Natural killer cell (primary cell): ENCODE data around the gene FRAS1. TPM values are rescaled to one million over a fixed set of nuclear protein-coding genes. Genes with fewer than 3 reads are reported as not detected.

Experiments used
- ATAC-seq, 3 donors: fragments of 150-1000 bp in 2 of 3; fragments of 200-7000 bp in 1 of 3; cut with Tn5 transposase; 1 replicate in 1 of 3; 2 replicates in 2 of 3; pipeline ENCODE4 v1.10.0; 2021; ENCODE audit warnings: mild to moderate bottlenecking in 2 of 3, moderate library complexity in 2 of 3
- DNase-seq, 2 donors: peaks; one replicate each; pipeline versions ENCODE4 v3.0.0 to v3.0.0-alpha.2; 2013 to 2021; ENCODE audit warnings: mixed read lengths in 1 of 2
- H3K27ac ChIP-seq: one replicate; pipeline ENCODE4 v1.5.1; 2013; ENCODE audit warnings: mild to moderate bottlenecking, low read length
- H3K27me3 ChIP-seq: one replicate; pipeline ENCODE4 v1.6.1; 2013; ENCODE audit warnings: low read length; ENCODE audit not compliant: control insufficient read depth, insufficient read depth
- H3K36me3 ChIP-seq: one replicate; pipeline ENCODE4 v1.6.1; 2013; ENCODE audit warnings: low read length; ENCODE audit not compliant: control insufficient read depth, insufficient read depth
- H3K4me1 ChIP-seq: one replicate; pipeline ENCODE4 v1.6.1; 2013; ENCODE audit warnings: low read length; ENCODE audit not compliant: control insufficient read depth, insufficient read depth
- H3K4me3 ChIP-seq: one replicate; pipeline ENCODE4 v1.5.1; 2013; ENCODE audit warnings: low read length
- H3K9me3 ChIP-seq: one replicate; pipeline ENCODE4 v1.6.1; 2013; ENCODE audit warnings: low read length; ENCODE audit not compliant: control insufficient read depth, insufficient read depth
- H3K27ac Mint-ChIP-seq, 2 donors: one replicate each; pipeline ENCODE4 v1.8.0; 2022; ENCODE audit warnings: mild to moderate bottlenecking in 2 of 2, mixed read lengths in 2 of 2, moderate library complexity in 1 of 2
- H3K27me3 Mint-ChIP-seq, 2 donors: one replicate each; pipeline ENCODE4 v1.8.0; 2022; ENCODE audit warnings: low read depth in 2 of 2, mixed read lengths in 2 of 2
- H3K36me3 Mint-ChIP-seq: one replicate; pipeline ENCODE4 v1.8.0; 2022; ENCODE audit warnings: mixed read lengths
- H3K4me1 Mint-ChIP-seq, 2 donors: one replicate each; pipeline ENCODE4 v1.8.0; 2022; ENCODE audit warnings: mixed read lengths in 2 of 2
- H3K4me3 Mint-ChIP-seq: one replicate; pipeline ENCODE4 v1.8.0; 2022; ENCODE audit warnings: mild to moderate bottlenecking, moderate library complexity, mixed read lengths
- H3K9me3 Mint-ChIP-seq, 2 donors: one replicate each; pipeline ENCODE4 v1.8.0; 2022; ENCODE audit warnings: mixed read lengths in 2 of 2
- CTCF ChIP-seq: fragments of 200-600 bp; IDR thresholded peaks from one replicate; pipeline ENCODE4 v1.8.0; 2022; ENCODE audit warnings: antibody characterized with exemption
- WGBS: methylation state at CpG from one replicate; pipeline ENCODE4 v1.1.7; 2013; ENCODE audit warnings: missing lambda C conversion rate; ENCODE audit not compliant: insufficient coverage; 5-methylcytosine and 5-hydroxymethylcytosine counted together
- intact Hi-C: fragments of 100-400 bp; cut with micrococcal nuclease; formaldehyde crosslinking; loops from one replicate; pipeline ENCODE4 v1.14.2; 2022
- total RNA-seq, 4 donors: library from RNA; stranded (reverse); fragments of 120-200 nt in 1 of 4; gene quantifications; one replicate each; pipeline versions ENCODE4 v1.2.3 to v1.2.4, GENCODE V29; 2013 to 2022

Gene FRAS1
- total RNA-seq, 3 donors from 2014 or later (not counting 1 experiment from before 2014, with no cell fraction given) = 0.15 to 0.31 TPM; not detected in 1

DNA sequence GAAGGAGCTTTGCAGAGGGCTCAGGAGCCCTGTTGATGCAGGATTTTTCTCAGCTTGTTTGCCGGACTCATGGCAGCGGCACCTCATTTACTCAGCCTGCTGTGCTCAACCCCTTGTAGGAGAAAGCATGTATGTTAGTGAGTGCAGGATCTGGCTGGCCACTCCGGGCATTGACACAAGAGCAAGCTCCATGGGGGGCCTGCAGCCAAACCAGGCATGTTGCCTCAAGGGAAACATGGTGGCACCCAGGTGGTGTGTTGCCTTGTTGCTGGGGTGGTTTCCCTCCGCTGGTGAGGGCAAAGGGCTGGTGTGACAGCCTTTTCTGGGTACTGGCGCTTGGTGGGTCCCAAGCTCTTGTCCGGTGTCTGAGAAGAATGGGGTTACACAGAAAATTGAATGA, 305.2 kb downstream of the FRAS1 start:
- Histone ChIP-seq H3K36me3 (no peaks in the 10 kb centered on the region), H3K4me1 (no peaks in the 10 kb centered on the region), H3K4me3 (no peak overlapping the region), H3K27ac (no peak overlapping the region), H3K9me3 (no peaks in the 10 kb centered on the region), H3K27me3 (no peaks in the 10 kb centered on the region)
- Mint-ChIP-seq H3K27ac (no peak overlapping the region), H3K36me3 (no peaks in the 10 kb centered on the region), H3K4me3 (no peak overlapping the region), H3K27me3 (peaks cover 8 to 14% of the 10 kb centered on the region in 2 donors), H3K9me3 (no peaks in the 10 kb centered on the region), H3K4me1 (no peaks in the 10 kb centered on the region)
- intact Hi-C loops = no loop called here
- TF ChIP-seq CTCF = no peak
- ATAC-seq = no peak
- DNase-seq = no peak
- WGBS = 89% methylated on average over 6 of the region's 6 CpGs

DNA sequence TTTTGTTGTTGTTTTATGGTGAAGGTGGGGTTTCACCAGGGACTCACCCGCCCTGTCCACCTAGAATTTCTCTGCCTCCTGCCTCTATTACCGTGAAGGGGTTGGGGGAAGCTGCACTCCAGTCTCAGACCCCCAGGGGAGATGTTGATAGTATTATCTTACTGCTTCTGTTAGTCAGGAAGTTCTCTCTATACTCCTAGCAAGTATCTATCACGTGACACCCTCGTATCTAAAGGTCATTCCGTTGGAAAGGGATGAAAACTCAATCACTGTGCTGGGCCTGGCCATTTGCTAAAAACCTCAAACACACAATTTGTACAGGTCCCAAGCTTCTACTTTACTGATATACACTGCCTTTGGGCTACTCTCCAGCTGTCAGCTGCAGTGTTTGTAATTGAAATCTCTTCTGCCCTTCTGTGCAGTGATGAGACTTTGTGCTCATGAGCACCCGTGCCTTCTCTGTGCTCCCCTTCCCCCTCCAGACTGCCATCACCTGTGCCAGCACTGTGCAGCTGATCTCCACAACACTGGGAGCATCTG, 306.0 kb downstream of the FRAS1 start:
- no peak for TF ChIP-seq CTCF
- 81% methylated on average over 5 of the region's 6 CpGs for WGBS
- no peak overlapping the region for H3K4me3 ChIP-seq
- peaks cover 7 to 14% of the 10 kb centered on the region in 2 donors for H3K27me3 Mint-ChIP-seq
- no peak overlapping the region for H3K27ac ChIP-seq
- H3K27me3 ChIP-seq = no peaks in the 10 kb centered on the region
- no peaks in the 10 kb centered on the region for H3K36me3 Mint-ChIP-seq
- no peak overlapping the region for H3K4me3 Mint-ChIP-seq
- no peaks in the 10 kb centered on the region for H3K9me3 ChIP-seq
- intact Hi-C loops = no loop called here
- H3K4me1 Mint-ChIP-seq = no peaks in the 10 kb centered on the region
- no peak for ATAC-seq
- no peaks in the 10 kb centered on the region for H3K9me3 Mint-ChIP-seq
- no peaks in the 10 kb centered on the region for H3K36me3 ChIP-seq
- no peak for DNase-seq
- H3K27ac Mint-ChIP-seq = no peak overlapping the region
- H3K4me1 ChIP-seq = no peaks in the 10 kb centered on the region

DNA sequence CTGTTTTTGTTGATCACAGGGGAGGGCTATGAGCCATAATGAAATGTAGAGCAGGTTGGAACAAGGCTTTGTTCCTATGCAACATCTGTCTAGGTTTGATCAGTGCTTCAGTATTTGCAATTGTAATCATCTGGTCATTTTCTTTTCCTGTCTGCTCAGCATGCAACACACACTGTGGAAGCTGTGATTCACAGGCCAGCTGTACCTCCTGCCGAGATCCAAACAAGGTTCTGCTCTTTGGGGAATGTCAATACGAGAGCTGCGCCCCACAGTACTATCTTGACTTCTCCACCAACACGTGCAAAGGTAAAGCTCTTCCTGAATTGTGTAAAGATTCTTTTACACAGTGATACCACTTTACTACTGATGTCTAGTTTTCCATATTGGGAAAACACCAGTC, 312.6 kb downstream of the FRAS1 start:
- H3K36me3 ChIP-seq = no peaks in the 10 kb centered on the region
- no peak for TF ChIP-seq CTCF
- no peaks in the 10 kb centered on the region for H3K9me3 ChIP-seq
- H3K27me3 ChIP-seq = no peaks in the 10 kb centered on the region
- Mint-ChIP-seq H3K4me1 (no peaks in the 10 kb centered on the region), H3K27ac (no peak overlapping the region), H3K36me3 (no peaks in the 10 kb centered on the region), H3K4me3 (no peak overlapping the region), H3K9me3 (no peaks in the 10 kb centered on the region), H3K27me3 (peaks cover 3 to 9% of the 10 kb centered on the region in 2 donors)
- H3K4me1 ChIP-seq = no peaks in the 10 kb centered on the region
- no peak overlapping the region for H3K4me3 ChIP-seq
- 73% methylated on average over 4 of the region's 4 CpGs for WGBS
- ATAC-seq = no peak
- intact Hi-C loops = no loop called here
- no peak for DNase-seq
- H3K27ac ChIP-seq = no peak overlapping the region
